A549 (cell line): ENCODE results near the gene FANCG. TPM values are rescaled to one million over a fixed set of nuclear protein-coding genes. Genes with fewer than 3 reads are reported as not detected.

Experiments
- ATAC-seq, 2 experiments: fragments of 200-7000 bp in 1 of 2; fragments of >200 bp in 1 of 2; cut with Nextera tagmentation in 1 of 2; cut with Tn5 transposase in 1 of 2; 3 replicates each; pipeline versions ENCODE4 v1.8.0 to v1.9.1; 2018 to 2020; ENCODE audit warnings: mild to moderate bottlenecking in 1 of 2, moderate library complexity in 1 of 2
- CTCF ChIA-PET: fragments of 300-600 bp; sonication (Branson Sonifier 250); formaldehyde crosslinking; extraction: SDS; loops from one replicate; lab custom pipeline; 2021; ENCODE audit warnings: antibody characterized with exemption, inconsistent platforms; lab: Yijun Ruan, JAX
- POLR2A ChIA-PET: fragments of 350-600 bp; formaldehyde crosslinking; extraction: SDS; loops from one replicate; lab custom pipeline; 2021; ENCODE audit warnings: antibody characterized with exemption, inconsistent platforms; lab: Yijun Ruan, JAX
- DNase-seq, 2 experiments: peaks; one replicate each; pipeline versions ENCODE4 v3.0.0 to v3.0.0-alpha.2; 2011 to 2016; ENCODE audit warnings: low read depth in 1 of 2, low spot score in 1 of 2
- FAIRE-seq: peaks from 2 replicates; lab custom pipeline; 2011; peaks lifted over from hg19 to GRCh38; lab: Jason Lieb, UNC
- H3K27ac ChIP-seq, 2 experiments: fragments of >200 bp; sonication (Bioruptor Twin); formaldehyde crosslinking; 3 replicates each; pipeline ENCODE4 v1.5.1; 2016 to 2017
- H3K4me1 ChIP-seq: fragments of >200 bp; sonication (Bioruptor Twin); formaldehyde crosslinking; 3 replicates; pipeline ENCODE4 v1.6.1; 2016
- H3K4me2 ChIP-seq: fragments of >200 bp; sonication (Bioruptor Twin); formaldehyde crosslinking; 3 replicates; pipeline ENCODE4 v1.6.1; 2016
- H3K4me3 ChIP-seq: fragments of >200 bp; sonication (Bioruptor Twin); formaldehyde crosslinking; 3 replicates; pipeline ENCODE4 v1.5.1; 2016
- H3K9me3 ChIP-seq: fragments of >200 bp; sonication (Bioruptor Twin); formaldehyde crosslinking; 3 replicates; pipeline ENCODE4 v1.6.1; 2016
- CBX8 ChIP-seq: fragments of 200-600 bp; sonication (generic); IDR thresholded peaks from 2 replicates; pipeline ENCODE4 v1.6.1; 2016
- FOSB ChIP-seq: fragments of 250-450 bp; sonication (Bioruptor Pico); IDR thresholded peaks from 2 replicates; pipeline ENCODE4 v1.5.0; 2020; ENCODE audit warnings: mild to moderate bottlenecking, moderate library complexity
- GATA3 ChIP-seq: IDR thresholded peaks from 2 replicates; pipeline ENCODE4 v1.6.1; 2012; ENCODE audit warnings: borderline replicate concordance
- HEYL ChIP-seq: fragments of 250-450 bp; sonication (Bioruptor Pico); IDR thresholded peaks from 2 replicates; pipeline ENCODE4 v1.8.0; 2021; ENCODE audit warnings: mild to moderate bottlenecking, moderate library complexity
- HOXA7 ChIP-seq: fragments of 250-450 bp; sonication (Bioruptor Pico); IDR thresholded peaks from 2 replicates; pipeline ENCODE4 v1.5.0; 2020; ENCODE audit warnings: mild to moderate bottlenecking, moderate library complexity
- JUNB ChIP-seq: fragments of >200 bp; sonication (Bioruptor Twin); formaldehyde crosslinking; IDR thresholded peaks from 2 replicates; pipeline ENCODE4 v1.6.1; 2016
- MYC ChIP-seq: IDR thresholded peaks from 2 replicates; pipeline ENCODE4 v1.6.1; 2012; ENCODE audit warnings: mild to moderate bottlenecking, inconsistent platforms, low read length, improper control_type of control experiment, borderline replicate concordance
- NPAS2 ChIP-seq: fragments of 250-450 bp; sonication (Bioruptor Pico); IDR thresholded peaks from 2 replicates; pipeline ENCODE4 v1.8.0; 2022; ENCODE audit warnings: mild to moderate bottlenecking, moderate library complexity, borderline replicate concordance
- PHF8 ChIP-seq: fragments of 200-600 bp; sonication (generic); IDR thresholded peaks from 2 replicates; pipeline ENCODE4 v1.6.1; 2016; ENCODE audit warnings: low read depth, mild to moderate bottlenecking, antibody characterized with exemption, moderate library complexity, borderline replicate concordance
- POLR2AphosphoS2 ChIP-seq: conservative IDR thresholded peaks from 2 replicates; pipeline ENCODE4 v1.6.1; 2012; ENCODE audit warnings: low read length, improper control_type of control experiment, inconsistent platforms
- RARB ChIP-seq: fragments of 250-450 bp; sonication (Bioruptor Pico); IDR thresholded peaks from 2 replicates; pipeline ENCODE4 v1.8.0; 2021; ENCODE audit warnings: mild to moderate bottlenecking, moderate library complexity
- RCOR1 ChIP-seq: fragments of 150-350 bp; IDR thresholded peaks from 2 replicates; pipeline ENCODE4 v1.6.1; 2014; ENCODE audit warnings: antibody characterized with exemption, low read length, low read depth
- TFCP2L1 ChIP-seq: fragments of 250-450 bp; sonication (Bioruptor Pico); IDR thresholded peaks from 2 replicates; pipeline ENCODE4 v1.5.0; 2021; ENCODE audit warnings: mild to moderate bottlenecking
- ZC3H11A ChIP-seq: fragments of 450-650 bp; IDR thresholded peaks from 2 replicates; pipeline ENCODE4 v1.6.1; 2014; ENCODE audit warnings: antibody characterized with exemption, mild to moderate bottlenecking
- ZFP36 ChIP-seq: fragments of 450-650 bp; IDR thresholded peaks from 2 replicates; pipeline ENCODE4 v1.6.1; 2014; ENCODE audit warnings: borderline replicate concordance; ENCODE audit not compliant: partially characterized antibody
- WGBS: methylation state at CpG from one replicate; pipeline ENCODE4 v1.1.6; 2017; ENCODE audit errors: missing lambda C conversion rate; 5-methylcytosine and 5-hydroxymethylcytosine counted together
- polyA plus RNA-seq, 4 experiments: library from polyadenylated mRNA; depleted of rRNA in 3 of 4; stranded (reverse); fragments of >200 nt; fragmentation: RNase III in 1 of 4; extraction: RNeasy Plus Mini Kit Qiagen cat#74134 plus additional on column Dnase treatment in 1 of 4; gene quantifications; 2 replicates in 3 of 4; 3 replicates in 1 of 4; pipeline ENCODE4 v1.2.3, GENCODE V29; 2011 to 2017
- TF ChIP-seq, protein P1 (sequence below): fragments of >200 bp; sonication (Bioruptor Twin); formaldehyde crosslinking; IDR thresholded peaks from 3 replicates; pipeline ENCODE4 v1.5.1; 2016
- TF ChIP-seq, protein P2 (sequence below): IDR thresholded peaks from 2 replicates; pipeline ENCODE4 v1.6.1; 2012
- TF ChIP-seq, protein P3 (sequence below): fragments of 250-450 bp; sonication (Bioruptor Pico); IDR thresholded peaks from 2 replicates; pipeline ENCODE4 v1.5.0; 2020; ENCODE audit warnings: low read depth, mild to moderate bottlenecking, moderate library complexity
- TF ChIP-seq, protein P4 (sequence below): fragments of 450-650 bp; IDR thresholded peaks from 2 replicates; pipeline ENCODE4 v1.6.1; 2014; ENCODE audit warnings: antibody characterized with exemption

Gene FANCG
- polyA plus RNA-seq, 2 of the 4 experiments (the other 2 are of a cell fraction): 34.9 to 53.5 TPM

DNA sequence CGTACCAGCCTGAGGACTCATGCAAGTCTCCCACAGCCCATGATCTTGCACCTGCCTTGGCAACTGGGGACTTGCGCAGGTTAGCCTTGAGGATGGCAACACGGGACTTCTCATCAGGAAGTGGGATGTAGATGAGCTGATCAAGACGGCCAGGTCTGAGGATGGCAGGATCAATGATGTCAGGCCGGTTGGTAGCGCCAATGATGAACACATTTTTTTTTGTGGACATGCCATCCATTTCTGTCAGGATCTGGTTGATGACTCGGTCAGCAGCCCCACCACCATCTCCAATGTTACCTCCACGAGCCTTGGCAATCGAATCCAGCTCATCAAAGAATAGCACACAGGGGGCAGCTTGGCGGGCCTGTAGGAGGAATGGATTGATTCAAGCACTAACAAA is 20.3 kb downstream of the FANCG start:
- Histone ChIP-seq H3K9me3 (no peaks in the 10 kb centered on the region), H3K4me1 (no peaks in the 10 kb centered on the region), H3K4me2 (no peak overlapping the region), H3K4me3 (no peak overlapping the region), H3K27ac (no peak overlapping the region)
- ATAC-seq (no peak), DNase-seq (no peak), FAIRE-seq (no peak)
- ChIA-PET CTCF (interaction anchor here (0.7 to 7.1 kb wide), 4 partner anchors 9 to 37 kb away, joined by 3 to 41 read pairs (median 4); partner anchors contain the start of gene PIGO), POLR2A (no interaction called here)
- WGBS: 95% methylated on average over 10 of the region's 10 CpGs
- TF ChIP-seq ZC3H11A (no peak), HEYL (no peak), FOSB (no peak), GATA3 (no peak), CBX8 (no peak), NPAS2 (CRISPR knock-in tag) (no peak), PHF8 (no peak), ZFP36 (no peak), MYC (no peak), RCOR1 (no peak), JUNB (no peak), TFCP2L1 (CRISPR knock-in tag) (no peak), RARB (CRISPR knock-in tag) (no peak), HOXA7 (no peak)
- TF ChIP-seq, protein P1, sequence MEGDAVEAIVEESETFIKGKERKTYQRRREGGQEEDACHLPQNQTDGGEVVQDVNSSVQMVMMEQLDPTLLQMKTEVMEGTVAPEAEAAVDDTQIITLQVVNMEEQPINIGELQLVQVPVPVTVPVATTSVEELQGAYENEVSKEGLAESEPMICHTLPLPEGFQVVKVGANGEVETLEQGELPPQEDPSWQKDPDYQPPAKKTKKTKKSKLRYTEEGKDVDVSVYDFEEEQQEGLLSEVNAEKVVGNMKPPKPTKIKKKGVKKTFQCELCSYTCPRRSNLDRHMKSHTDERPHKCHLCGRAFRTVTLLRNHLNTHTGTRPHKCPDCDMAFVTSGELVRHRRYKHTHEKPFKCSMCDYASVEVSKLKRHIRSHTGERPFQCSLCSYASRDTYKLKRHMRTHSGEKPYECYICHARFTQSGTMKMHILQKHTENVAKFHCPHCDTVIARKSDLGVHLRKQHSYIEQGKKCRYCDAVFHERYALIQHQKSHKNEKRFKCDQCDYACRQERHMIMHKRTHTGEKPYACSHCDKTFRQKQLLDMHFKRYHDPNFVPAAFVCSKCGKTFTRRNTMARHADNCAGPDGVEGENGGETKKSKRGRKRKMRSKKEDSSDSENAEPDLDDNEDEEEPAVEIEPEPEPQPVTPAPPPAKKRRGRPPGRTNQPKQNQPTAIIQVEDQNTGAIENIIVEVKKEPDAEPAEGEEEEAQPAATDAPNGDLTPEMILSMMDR: no peak
- TF ChIP-seq, protein P2, sequence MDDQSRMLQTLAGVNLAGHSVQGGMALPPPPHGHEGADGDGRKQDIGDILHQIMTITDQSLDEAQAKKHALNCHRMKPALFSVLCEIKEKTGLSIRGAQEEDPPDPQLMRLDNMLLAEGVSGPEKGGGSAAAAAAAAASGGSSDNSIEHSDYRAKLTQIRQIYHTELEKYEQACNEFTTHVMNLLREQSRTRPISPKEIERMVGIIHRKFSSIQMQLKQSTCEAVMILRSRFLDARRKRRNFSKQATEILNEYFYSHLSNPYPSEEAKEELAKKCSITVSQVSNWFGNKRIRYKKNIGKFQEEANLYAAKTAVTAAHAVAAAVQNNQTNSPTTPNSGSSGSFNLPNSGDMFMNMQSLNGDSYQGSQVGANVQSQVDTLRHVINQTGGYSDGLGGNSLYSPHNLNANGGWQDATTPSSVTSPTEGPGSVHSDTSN: no peak
- TF ChIP-seq, protein P3, sequence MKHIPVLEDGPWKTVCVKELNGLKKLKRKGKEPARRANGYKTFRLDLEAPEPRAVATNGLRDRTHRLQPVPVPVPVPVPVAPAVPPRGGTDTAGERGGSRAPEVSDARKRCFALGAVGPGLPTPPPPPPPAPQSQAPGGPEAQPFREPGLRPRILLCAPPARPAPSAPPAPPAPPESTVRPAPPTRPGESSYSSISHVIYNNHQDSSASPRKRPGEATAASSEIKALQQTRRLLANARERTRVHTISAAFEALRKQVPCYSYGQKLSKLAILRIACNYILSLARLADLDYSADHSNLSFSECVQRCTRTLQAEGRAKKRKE (CRISPR knock-in tag): no peak

DNA sequence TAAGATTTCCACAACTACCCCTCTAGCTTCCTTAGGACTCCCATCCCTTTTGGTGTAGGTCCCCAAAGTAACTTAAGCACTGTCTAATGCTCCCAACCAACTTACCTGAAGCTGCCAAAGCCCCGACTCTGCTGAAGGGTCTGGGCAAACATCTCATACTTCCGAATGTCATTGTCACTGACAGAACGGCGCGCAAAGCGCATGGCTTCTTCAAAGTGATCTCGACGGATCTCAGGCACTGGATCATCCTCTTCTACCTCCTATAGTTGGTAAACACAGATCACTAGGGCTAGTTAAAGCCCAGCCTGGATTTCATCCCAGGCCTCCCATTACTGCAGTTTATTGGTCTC is 22.5 kb downstream of the FANCG start:
- Histone ChIP-seq H3K4me2 (no peak overlapping the region), H3K9me3 (no peaks in the 10 kb centered on the region), H3K27ac (no peak overlapping the region), H3K4me1 (no peaks in the 10 kb centered on the region), H3K4me3 (no peak overlapping the region)
- TF ChIP-seq, protein P4, sequence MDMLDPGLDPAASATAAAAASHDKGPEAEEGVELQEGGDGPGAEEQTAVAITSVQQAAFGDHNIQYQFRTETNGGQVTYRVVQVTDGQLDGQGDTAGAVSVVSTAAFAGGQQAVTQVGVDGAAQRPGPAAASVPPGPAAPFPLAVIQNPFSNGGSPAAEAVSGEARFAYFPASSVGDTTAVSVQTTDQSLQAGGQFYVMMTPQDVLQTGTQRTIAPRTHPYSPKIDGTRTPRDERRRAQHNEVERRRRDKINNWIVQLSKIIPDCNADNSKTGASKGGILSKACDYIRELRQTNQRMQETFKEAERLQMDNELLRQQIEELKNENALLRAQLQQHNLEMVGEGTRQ: no peak
- TF ChIP-seq POLR2AphosphoS2: 0 out of 2 replicates have a peak, but pooled peaks have one; percentile 67
- POLR2A ChIA-PET: interaction anchor here (3.4 kb wide), 1 partner anchor 15 kb away, joined by 16 read pairs; the partner anchor contains the start of gene VCP
- no peak for DNase-seq
- no peak for FAIRE-seq
- CTCF ChIA-PET: interaction anchor here (1.1 to 1.6 kb wide), 3 partner anchors 13 to 158 kb away, joined by 3 to 8 read pairs (median 4); partner anchors contain the start of gene VCP
- ATAC-seq: no peak
- 94% methylated on average over 8 of the region's 8 CpGs for WGBS
